GM21717 (cell line): ENCODE data around the gene SLC12A7.

Experiments used
- ATAC-seq: cut with Tn5 transposase; IDR thresholded peaks from one replicate; pipeline ENCODE4 v1.9.1; 2021; ENCODE audit warnings: mild to moderate bottlenecking, moderate library complexity; ENCODE audit not compliant: unreplicated experiment

SLC12A7 gene

GRCh38 chr5:1054018-1054798 lies 57.7 kb downstream of the SLC12A7 start:
- ATAC-seq = no peak

- no peak for ATAC-seq
These were observed 58.4 kb downstream of the SLC12A7 start for GRCh38 chr5:1053391-1054017.

GRCh38 chr5:1052641-1053390 lies 59.0 kb downstream of the SLC12A7 start:
- no peak for ATAC-seq

- ATAC-seq = no peak
These were observed 59.8 kb downstream of the SLC12A7 start for GRCh38 chr5:1052076-1052475.

- ATAC-seq = no peak
These were observed 60.5 kb downstream of the SLC12A7 start for GRCh38 chr5:1051366-1051720.

- no peak for ATAC-seq
These were observed 61.2 kb downstream of the SLC12A7 start for GRCh38 chr5:1050423-1051365.

- no peak for ATAC-seq
These were observed 62.7 kb downstream of the SLC12A7 start for GRCh38 chr5:1048861-1049838.

GRCh38 chr5:1048162-1048721 lies 63.6 kb downstream of the SLC12A7 start:
- ATAC-seq = no peak

- no peak for ATAC-seq
These were observed 64.4 kb downstream of the SLC12A7 start for GRCh38 chr5:1047332-1047965.

GRCh38 chr5:1045960-1046560 lies 65.8 kb downstream of the SLC12A7 start:
- ATAC-seq = no peak

- no peak for ATAC-seq
These were observed 67.7 kb downstream of the SLC12A7 start for GRCh38 chr5:1044117-1044516.

GRCh38 chr5:1043327-1043726 lies 68.5 kb downstream of the SLC12A7 start:
- no peak for ATAC-seq

- ATAC-seq = no peak
These were observed 69.2 kb downstream of the SLC12A7 start for GRCh38 chr5:1042626-1043025.

- ATAC-seq = no peak
These were observed 70.4 kb downstream of the SLC12A7 start for GRCh38 chr5:1041225-1042143.

GRCh38 chr5:1040571-1040970 lies 71.3 kb downstream of the SLC12A7 start:
- no peak for ATAC-seq

- ATAC-seq = no peak
These were observed 72.1 kb downstream of the SLC12A7 start for GRCh38 chr5:1039706-1040260.

- no peak for ATAC-seq
These were observed 72.7 kb downstream of the SLC12A7 start for GRCh38 chr5:1039210-1039548.
